ENCODE results near the gene INSM1. TPM values are rescaled to one million over a fixed set of nuclear protein-coding genes. Genes with fewer than 3 reads are reported as not detected.

Gene INSM1, protein sequence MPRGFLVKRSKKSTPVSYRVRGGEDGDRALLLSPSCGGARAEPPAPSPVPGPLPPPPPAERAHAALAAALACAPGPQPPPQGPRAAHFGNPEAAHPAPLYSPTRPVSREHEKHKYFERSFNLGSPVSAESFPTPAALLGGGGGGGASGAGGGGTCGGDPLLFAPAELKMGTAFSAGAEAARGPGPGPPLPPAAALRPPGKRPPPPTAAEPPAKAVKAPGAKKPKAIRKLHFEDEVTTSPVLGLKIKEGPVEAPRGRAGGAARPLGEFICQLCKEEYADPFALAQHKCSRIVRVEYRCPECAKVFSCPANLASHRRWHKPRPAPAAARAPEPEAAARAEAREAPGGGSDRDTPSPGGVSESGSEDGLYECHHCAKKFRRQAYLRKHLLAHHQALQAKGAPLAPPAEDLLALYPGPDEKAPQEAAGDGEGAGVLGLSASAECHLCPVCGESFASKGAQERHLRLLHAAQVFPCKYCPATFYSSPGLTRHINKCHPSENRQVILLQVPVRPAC
- total RNA-seq = not detected in 2 replicates

DNA sequence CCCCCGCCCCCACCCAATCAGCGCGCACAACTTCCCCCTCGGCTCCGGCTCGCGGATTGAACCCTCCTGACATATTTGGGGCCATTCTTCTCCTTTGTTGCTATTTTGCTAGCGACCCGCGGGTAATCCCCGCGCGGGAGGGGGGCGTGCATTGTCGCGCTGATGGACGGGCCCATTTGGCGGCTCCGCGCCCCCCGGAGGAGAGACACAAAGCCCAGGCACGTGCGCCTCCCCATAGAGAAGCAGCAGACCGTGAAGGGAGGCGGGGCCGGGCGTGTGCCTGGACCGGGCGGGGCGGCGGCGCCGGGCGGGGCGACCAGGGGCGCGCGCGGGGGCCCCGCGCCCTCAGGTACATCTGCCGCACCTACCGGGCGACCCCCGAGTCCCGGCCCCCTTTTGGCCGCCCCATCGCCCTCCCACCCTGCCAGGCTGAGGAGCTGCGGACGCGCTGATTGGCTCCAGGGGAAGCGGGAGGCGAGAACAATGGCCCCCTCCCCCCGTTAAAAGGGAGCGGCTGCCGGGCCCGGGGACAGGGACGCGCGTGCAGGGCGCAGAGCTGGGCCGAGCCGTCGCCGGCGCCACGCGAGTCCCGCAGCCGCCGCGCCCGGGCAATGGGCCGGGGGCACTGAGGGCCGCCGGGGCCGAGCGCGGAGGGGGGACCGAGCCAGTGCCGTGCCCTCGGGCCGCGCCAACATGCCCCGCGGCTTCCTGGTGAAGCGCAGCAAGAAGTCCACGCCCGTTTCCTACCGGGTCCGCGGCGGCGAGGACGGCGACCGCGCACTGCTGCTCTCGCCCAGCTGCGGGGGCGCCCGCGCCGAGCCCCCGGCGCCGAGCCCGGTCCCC, at the start of gene INSM1:
INSM1 (plus strand) TSS at position 530 of the 843 bp plus-strand sequence; CDS start at position 694, 164 bp downstream.
- peaks cover 90% of the 10 kb centered on the region for H3K27me3 ChIP-seq (ENCODE audit: control insufficient read depth, insufficient read depth, low read length)
- H3K36me3 ChIP-seq (ENCODE audit: control insufficient read depth, insufficient read depth, low read length) = no peaks in the 10 kb centered on the region
- no peak for DNase-seq (ENCODE audit: low read depth)
- TF ChIP-seq, protein P1, sequence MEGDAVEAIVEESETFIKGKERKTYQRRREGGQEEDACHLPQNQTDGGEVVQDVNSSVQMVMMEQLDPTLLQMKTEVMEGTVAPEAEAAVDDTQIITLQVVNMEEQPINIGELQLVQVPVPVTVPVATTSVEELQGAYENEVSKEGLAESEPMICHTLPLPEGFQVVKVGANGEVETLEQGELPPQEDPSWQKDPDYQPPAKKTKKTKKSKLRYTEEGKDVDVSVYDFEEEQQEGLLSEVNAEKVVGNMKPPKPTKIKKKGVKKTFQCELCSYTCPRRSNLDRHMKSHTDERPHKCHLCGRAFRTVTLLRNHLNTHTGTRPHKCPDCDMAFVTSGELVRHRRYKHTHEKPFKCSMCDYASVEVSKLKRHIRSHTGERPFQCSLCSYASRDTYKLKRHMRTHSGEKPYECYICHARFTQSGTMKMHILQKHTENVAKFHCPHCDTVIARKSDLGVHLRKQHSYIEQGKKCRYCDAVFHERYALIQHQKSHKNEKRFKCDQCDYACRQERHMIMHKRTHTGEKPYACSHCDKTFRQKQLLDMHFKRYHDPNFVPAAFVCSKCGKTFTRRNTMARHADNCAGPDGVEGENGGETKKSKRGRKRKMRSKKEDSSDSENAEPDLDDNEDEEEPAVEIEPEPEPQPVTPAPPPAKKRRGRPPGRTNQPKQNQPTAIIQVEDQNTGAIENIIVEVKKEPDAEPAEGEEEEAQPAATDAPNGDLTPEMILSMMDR (IDR thresholded peaks at IDR 0.05; ENCODE audit: insufficient read depth, low read length, poor library complexity, severe bottlenecking) = no peak
- no peak within 1 kb of the TSS for H3K4me3 ChIP-seq (ENCODE audit: low read depth, low read length)

DNA sequence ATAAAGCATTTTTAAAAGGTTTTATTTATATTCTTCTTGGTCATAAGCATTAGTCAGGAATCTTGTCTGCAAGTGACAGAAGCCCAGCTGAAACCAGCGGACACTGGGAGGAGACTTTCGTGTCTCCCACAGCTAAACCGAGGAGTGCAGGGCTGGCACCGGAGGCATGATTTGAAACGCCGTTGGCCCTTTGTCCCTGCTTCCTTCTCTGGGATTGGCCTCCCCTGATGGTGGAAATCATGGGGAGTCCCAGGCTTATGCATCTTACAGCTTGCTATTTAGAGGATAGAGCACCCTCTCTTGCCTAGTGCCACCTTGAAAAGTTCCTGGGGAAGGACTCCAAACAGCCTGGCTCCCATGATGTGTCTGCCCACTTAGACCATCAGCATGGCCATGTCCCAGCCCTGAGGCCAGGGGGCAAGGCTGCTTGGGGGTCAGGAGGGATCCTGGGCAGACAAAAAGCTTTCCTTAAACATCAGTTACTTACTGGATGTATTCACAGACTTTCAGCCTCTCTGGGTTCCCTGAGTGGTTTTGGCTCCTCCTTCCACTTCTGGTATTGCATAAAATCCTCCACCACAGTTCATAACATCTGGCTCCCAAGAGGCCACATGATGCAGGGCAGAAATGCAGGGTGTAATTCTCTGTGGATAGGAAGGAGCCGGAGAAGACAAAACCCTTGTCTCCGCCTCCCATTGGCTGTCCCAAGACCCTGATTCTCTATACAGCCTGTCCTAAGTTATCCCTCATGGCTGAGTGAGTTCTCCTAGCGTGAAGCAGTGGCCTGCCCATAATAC, 49.3 kb upstream of the INSM1 start:
- H3K4me3 ChIP-seq (ENCODE audit: low read depth, low read length) = no peak overlapping the region
- DNase-seq (ENCODE audit: low read depth) = no peak
- no peaks in the 10 kb centered on the region for H3K36me3 ChIP-seq (ENCODE audit: control insufficient read depth, insufficient read depth, low read length)
- TF ChIP-seq, protein P1 (IDR thresholded peaks at IDR 0.05; ENCODE audit: insufficient read depth, low read length, poor library complexity, severe bottlenecking) = no peak
- no peaks in the 10 kb centered on the region for H3K27me3 ChIP-seq (ENCODE audit: control insufficient read depth, insufficient read depth, low read length)

DNA sequence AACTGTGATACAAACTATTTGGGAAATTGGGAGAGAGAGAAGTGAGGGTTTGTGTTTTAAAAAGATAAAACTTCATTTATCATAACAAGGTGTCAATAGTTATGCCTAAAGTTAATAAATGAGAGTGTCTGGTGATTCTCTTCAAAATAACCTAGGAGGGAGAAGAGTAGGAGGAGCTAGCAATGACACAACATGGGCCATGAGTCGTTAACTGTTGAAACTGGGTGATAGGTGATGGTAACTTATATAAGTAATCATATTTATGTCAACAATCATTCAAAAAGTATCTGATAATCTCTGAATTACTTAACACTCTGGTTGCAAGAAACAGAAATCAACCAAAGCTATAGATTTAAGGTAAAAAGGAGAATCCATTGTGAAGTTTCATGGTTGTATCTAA, 46.8 kb upstream of the INSM1 start:
- H3K27me3 ChIP-seq (ENCODE audit: control insufficient read depth, insufficient read depth, low read length) = no peaks in the 10 kb centered on the region
- no peaks in the 10 kb centered on the region for H3K36me3 ChIP-seq (ENCODE audit: control insufficient read depth, insufficient read depth, low read length)
- no peak overlapping the region for H3K4me3 ChIP-seq (ENCODE audit: low read depth, low read length)
- TF ChIP-seq, protein P1 (IDR thresholded peaks at IDR 0.05; ENCODE audit: insufficient read depth, low read length, poor library complexity, severe bottlenecking) = no peak
- no peak for DNase-seq (ENCODE audit: low read depth)

DNA sequence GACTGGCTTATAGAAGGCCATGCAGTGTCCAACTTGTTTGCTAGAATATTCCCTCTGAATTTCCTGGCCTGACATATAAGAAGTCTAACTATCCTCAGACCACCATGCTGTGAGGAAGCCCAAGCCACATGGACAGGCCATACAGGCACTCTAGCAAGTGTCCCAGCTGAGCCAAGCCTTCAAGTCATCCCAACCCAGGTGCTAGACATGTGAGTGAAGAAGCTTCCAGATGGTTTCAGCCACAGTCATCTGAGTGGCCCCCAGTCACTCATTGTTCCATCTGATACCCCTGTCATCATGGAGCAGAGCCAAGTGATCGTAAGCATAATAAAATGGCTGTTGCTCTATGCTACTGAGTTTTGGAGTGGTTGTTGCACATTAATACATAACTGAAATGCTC, 46.0 kb upstream of the INSM1 start:
- Histone ChIP-seq H3K27me3 (ENCODE audit: control insufficient read depth, insufficient read depth, low read length) (no peaks in the 10 kb centered on the region), H3K36me3 (ENCODE audit: control insufficient read depth, insufficient read depth, low read length) (no peaks in the 10 kb centered on the region), H3K4me3 (ENCODE audit: low read depth, low read length) (no peak overlapping the region)
- DNase-seq (ENCODE audit: low read depth) = no peak
- TF ChIP-seq, protein P1 (IDR thresholded peaks at IDR 0.05; ENCODE audit: insufficient read depth, low read length, poor library complexity, severe bottlenecking) = no peak

DNA sequence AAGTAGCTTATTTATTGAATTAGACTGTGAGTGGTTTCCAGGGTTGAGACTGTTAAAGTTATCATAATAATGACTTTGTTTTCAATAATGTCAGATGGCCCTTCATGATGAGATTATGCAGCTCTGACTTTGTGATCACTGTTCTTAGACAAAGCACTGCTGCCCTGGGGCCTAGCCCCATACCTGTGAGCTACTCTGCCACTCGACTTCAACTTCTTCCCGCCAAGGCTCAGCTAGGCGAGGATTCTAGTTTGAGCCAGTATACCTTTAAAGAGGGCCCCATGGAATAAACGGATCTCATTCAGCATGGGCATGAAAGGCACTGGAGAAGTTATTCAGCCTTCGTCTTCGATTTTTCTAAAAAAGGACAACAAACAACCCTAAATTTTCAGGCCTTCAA, 45.0 kb upstream of the INSM1 start:
- TF ChIP-seq, protein P1 (IDR thresholded peaks at IDR 0.05; ENCODE audit: insufficient read depth, low read length, poor library complexity, severe bottlenecking) = no peak
- no peak for DNase-seq (ENCODE audit: low read depth)
- no peaks in the 10 kb centered on the region for H3K27me3 ChIP-seq (ENCODE audit: control insufficient read depth, insufficient read depth, low read length)
- H3K36me3 ChIP-seq (ENCODE audit: control insufficient read depth, insufficient read depth, low read length) = no peaks in the 10 kb centered on the region
- no peak overlapping the region for H3K4me3 ChIP-seq (ENCODE audit: low read depth, low read length)

Data from kidney epithelial cell (primary cell).